ENCODE results near the gene ZNF672. TPM values are rescaled to one million over a fixed set of nuclear protein-coding genes. Genes with fewer than 3 reads are reported as not detected.

ZNF672 gene
- polyA plus RNA-seq, 10 donors, result 14.7 to 18.2 (median 16.4) TPM

DNA sequence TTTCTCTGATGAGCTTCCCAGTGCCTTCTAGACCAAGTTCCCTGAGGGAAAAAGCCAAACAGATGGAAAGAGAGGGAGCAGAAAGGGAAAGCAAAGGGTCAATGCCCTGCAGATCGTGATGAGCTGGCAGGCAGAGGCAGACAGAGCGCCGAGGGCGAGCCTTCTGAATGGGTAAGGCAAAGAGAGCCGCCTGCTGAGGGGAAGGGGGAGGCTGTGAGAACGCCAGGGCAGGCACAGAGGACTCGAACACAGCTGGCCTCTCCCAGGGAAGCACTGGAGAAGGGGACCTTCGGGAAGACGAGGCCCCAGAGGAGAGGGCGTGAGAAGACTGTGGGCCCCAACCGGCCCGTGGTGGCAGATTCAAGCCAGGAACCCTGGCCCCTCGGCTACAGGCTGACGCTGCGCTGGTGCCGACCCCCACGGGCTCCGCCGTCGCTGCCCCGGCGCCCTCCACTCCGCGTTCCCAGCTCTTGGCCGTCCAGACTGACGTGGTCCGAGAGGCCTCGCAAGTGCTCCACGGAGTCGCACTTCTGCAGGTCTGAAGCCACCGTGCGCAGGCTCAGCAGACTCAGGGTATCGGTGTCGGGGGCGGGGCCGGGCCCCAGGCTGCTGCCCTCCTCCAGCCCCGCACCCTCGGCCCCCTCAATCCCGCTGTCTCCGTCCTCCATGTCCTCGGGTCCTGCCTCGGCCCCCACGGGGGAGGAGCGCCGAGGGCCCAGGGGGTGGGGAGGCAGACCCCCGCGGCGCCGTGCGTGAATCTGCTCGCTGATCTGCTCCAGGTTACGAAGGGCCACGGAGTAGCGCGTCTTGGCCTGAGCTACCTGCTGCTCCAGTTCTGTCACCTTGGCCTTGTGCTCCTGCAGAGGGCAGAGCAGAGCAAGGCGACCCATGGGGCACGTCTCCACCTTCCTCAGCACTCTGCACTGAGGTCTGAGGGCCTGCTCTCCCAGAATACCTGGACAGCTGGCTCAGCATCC is 26.2 kb upstream of the ZNF672 start:
- no peak for DNase-seq

DNA sequence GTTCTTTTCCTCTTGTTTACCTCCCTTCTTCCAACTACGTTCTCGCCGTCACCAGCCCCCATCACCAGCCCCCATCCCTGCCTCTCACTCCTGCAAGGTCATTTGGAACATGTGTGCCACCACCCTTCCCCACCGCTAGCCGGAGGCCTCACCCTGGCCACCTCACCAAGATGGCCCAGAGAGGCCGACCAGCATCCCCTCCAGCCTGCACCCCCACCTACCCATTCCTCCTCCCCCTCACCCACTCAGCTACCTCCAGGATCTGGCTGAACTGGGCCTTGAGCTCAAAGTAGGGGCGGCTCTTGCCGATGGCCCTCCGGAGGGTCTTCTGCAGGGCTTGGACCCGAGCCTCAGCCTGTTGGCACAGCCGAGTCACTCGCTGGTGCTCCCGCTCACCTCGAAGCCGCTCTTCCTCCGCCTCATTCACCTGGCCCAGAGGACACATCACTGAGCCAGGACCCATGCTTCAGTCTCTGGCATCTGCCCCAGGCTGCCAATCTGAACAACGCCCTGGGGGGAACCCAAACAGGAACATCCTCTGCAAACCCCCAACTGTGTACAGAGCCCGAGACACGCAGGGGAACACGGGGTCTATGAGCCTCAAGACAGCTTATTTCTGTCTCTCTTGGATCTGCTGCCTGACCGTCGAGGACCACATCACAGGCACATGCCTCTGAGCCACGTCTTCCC is 25.1 kb upstream of the ZNF672 start:
- DNase-seq, result no peak

DNA sequence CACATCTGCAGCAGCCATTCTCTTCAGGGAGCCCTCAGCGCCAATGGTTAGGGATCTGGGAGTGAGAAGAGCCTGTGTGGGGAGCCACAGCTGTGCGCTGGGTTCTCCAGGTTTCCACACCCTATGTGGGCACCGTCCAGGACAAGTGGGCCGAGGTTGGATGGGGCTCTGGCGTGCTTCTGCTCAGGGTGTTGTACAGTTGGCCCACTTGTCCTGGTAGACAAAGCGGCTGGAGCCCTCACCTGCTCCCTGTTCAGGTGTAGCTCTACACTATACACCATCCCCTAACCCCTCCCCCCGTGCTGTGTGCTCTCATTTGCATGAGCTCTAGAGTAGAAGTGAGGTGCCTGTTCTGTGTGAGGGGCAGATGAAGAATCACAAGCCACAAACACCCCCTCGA is 24.5 kb upstream of the ZNF672 start:
- no peak for DNase-seq

DNA sequence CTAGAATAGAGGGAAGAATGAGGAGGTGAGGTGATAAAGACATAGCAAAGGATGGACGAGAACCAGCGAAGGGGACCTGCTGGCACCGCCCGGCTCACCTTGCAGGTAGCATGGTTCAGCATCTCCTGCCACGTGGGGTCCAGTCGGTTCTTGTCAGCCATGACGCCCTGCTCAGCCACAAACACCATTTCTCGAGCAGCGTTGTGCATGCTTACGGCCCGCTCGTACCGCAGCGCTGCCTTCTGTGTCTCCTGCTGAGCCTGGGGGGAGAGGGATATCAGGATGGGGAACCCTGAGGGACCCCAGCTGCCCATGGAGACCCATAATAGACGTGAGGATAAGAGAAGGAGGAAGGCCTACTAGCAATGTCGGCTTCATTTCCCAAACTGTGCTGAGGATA is 23.7 kb upstream of the ZNF672 start:
- DNase-seq, result no peak

DNA sequence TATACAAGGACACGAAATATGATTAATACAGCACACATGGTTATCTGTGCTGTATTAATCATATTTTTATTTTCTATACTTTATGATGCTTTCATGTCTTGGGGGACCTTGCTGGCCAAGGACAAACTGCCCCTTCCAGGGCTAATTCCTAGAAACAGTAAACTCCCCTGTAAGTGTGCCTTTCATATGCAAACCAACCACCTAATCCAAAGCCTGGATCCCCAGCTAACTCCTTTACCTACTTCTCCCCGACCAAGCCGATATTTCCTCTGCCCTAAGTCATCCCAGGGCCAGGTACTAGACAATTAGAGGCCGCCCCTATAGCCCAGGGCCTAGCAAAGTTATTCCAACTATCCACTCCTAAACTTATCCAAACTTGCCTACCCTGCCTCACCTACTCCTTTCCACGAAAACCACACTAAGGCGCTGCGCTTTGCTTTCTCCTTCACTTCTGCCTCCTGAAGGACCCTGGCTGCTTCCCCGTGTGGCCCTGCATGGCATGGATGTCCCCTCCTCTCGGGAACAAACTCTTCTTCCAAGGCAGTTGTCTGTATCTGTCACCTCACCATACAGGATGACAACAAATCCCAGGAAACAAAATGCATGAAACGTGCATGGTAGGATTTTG is 22.5 kb upstream of the ZNF672 start:
- DNase-seq, result no peak

DNA sequence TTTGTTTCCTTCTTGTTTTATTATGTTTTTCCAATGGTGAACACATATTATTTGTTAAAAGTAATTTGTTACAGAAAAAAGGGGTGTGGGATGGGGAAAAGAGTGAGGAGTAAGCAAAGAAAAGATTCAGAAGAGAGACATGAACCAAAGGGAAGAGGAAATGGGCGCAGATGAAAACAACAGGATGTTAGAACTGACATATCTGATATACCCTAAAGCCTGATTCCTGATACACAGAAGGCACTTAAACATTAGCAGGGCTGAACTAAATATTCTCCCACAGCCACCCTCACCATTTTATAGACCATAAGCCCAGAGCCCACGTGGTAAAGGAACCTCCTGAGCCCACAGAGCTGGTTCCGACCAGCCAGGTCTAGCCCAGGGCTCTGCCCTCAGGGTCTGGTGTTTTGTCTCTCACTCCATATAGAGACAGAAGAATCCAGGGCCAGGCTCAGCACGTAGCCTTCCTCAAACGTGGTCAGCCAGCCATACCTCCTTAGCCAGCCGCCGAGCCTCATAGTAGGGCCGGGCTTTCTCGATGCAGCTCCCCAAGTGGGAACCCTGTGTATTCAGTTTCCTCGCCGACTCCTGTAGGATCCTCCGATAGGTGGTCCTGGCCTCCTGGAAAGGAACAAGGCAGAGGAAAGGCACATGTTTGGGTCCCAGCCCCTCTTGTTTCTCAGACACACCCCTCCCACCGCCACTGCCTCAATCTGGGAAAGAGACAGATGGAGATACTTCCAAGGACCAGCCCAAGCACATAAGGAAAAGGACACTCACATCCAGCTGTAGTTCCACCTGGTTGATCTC is 21.8 kb upstream of the ZNF672 start:
- no peak for DNase-seq

DNA sequence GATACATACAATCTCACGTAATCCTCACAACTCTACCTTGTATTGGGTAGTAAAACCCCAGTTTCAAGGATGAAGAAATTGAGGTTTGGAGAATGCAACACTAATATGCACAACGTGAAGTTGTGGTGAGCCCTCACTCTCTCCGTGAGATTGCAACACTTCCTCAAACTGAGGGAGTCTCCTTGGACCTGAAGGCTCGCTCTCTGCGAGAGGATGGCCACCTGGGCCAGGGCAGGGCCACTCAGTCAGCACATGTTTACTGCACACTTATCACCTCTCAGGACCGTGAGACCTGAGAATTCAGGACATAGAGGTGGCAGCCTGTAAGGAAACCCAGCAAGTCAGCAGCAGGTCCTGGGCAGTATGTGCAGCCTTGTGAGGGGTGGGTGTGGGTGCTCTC is 21.0 kb upstream of the ZNF672 start:
- DNase-seq, result no peak

DNA sequence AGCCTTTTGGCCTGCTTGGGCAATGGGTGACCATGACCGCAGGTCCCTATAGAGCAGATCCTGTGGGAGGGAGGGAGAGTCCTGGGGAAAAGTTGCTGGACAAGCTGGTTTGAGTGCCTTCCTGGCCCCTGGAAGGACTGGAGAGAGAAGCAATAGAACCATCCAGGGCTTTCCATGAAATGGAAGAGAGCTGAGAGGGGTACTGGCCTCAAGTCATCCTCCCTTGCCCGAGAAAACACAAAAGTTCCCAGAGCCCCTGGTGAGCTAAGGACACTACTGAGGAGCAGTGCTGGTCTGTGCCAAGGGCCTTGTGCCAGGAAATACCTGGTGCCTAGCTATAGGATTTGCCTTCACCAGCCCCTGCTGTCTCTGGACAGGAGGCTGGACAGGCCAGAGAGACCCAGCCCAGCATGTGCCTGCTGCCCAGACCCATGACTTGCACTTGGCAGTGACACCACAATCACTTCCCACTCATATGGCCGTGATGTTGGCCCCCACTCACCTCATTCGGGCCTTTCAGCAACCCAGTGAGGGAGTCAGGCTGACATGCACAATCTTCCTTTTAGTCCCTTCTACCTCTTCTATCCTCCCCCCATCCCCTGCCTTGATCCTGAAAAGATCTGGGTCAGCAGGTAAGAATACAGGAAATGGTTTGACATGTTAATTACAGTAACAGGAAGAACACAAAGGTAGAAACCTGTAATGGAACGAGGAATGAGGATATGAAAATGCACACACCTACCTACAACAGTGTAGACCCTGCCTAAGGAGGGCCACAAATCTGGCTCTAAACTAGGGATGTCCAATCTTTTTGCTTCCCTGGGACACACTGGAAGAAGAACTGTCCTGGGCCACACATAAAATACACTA is 19.3 kb upstream of the ZNF672 start:
- DNase-seq, result no peak

GRCh38 chr1:248820041-248820585 is 17.9 kb upstream of the ZNF672 start:
- DNase-seq, result no peak

DNA sequence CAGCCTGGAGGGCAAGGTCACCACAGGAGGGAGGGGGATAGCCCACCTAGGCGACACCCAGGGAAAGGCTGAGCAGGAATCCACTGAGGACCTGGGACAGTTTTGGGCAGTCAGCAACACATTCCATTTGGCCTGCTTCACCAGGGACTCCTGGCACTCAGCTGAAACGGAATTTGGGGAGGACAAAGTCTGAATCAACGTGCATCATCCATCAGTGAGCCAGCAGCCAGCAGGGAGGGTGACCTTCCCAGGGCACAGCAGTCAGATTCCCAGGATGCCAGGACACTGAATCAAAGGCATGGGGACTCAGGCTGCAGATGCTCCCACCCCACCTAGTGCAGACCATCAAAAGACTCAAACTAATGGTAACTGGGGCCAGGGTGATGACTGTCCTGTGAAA is 16.9 kb upstream of the ZNF672 start:
- DNase-seq, result peak in 1 of 3 donors; percentile 67

- DNase-seq, result no peak
Measured at GRCh38 chr1:248821641-248822040, 16.4 kb upstream of the ZNF672 start.

GRCh38 chr1:248822148-248823032 is 15.6 kb upstream of the ZNF672 start:
- DNase-seq, result no peak

- DNase-seq, result peak in 1 of 3 donors; percentile 82
Measured at GRCh38 chr1:248823517-248824001, 14.5 kb upstream of the ZNF672 start.

- DNase-seq, result no peak
Measured at GRCh38 chr1:248824301-248824700, 13.7 kb upstream of the ZNF672 start.

GRCh38 chr1:248824701-248825100 is 13.3 kb upstream of the ZNF672 start:
- DNase-seq, result no peak

GRCh38 chr1:248825136-248825535 is 12.9 kb upstream of the ZNF672 start:
- DNase-seq, result peak in 1 of 3 donors; percentile 36

DNA sequence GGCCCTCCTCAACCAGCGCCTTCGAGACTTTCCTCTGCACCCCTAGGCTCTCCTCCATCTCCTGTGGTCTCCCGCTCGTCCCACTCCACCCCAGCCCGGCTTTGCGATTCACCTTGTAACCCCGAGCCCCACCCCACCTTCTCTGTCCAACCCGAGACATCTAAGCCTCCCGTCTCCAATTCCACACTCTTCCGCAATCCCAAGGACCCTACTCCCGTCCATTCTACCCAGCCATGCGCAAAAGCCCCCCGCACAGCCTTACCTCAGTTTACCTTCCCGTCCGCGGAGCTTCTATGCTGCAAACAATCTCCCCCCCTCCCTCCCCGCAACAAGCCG is 12.5 kb upstream of the ZNF672 start:
- no peak for DNase-seq

DNA sequence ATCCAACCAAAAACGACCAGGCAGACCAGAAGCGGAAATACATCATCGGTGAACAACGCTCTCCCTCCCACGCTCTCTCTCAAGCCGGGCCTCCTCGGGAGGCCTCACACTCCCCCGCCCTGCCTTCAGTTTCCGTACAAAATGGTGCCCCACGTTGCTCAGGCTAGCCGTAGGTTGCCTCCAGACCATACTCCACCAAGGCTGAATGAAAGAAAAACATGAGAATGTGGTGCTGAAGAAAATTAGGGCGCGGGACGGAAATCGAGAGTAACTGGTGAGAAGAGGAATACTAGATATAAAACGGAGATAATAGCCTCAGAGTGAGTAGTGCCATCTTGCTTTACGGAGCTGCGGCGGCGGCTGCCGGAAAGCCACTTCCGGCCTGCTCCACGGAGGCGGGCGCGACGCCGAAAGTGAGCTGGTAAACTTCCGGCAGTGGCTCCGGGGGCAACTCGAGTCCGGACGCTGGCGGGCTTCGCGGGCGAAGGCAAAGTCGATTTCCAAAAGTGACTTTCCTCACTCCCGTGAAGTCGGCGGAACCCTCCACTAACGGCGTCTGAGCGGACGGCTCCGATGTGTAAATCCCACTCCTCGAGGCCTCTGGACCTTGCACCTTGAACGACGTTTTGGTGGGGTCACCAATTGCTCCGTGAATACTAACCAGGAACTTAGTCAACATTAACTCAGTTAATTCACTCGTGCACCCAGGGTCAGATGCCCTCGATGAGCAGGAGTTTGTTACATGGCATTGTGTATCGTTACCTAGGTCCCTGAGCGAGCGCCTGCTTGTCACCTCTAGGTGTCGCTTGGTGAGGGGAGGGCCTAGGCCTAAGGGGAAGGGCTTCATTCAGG is 11.9 kb upstream of the ZNF672 start, which contains the start of gene SH3BP5L:
TSS of gene SH3BP5L (minus strand) at position 7 of the 852 bp plus-strand sequence. CDS start 980 bp downstream, outside the sequence.
- peak; percentile 97 to 100 (median 98) for DNase-seq
